Hepatocyte (in vitro differentiated cells): ENCODE results near the gene HOXD4. TPM values are rescaled to one million over a fixed set of nuclear protein-coding genes. Genes with fewer than 3 reads are reported as not detected.

Source experiments
- DNase-seq: peaks from one replicate; pipeline ENCODE4 v3.0.0-alpha.2; 2016; ENCODE audit warnings: low spot score
- H2AFZ ChIP-seq: fragments of 200-600 bp; sonication (generic); 2 replicates; pipeline ENCODE4 v1.6.0; 2016; ENCODE audit warnings: antibody characterized with exemption, mild to moderate bottlenecking
- H3K27ac ChIP-seq: fragments of 200-600 bp; sonication (generic); 2 replicates; pipeline ENCODE4 v1.5.1; 2016; ENCODE audit warnings: mild to moderate bottlenecking
- H3K27me3 ChIP-seq: fragments of 200-600 bp; sonication (generic); 2 replicates; pipeline ENCODE4 v1.6.1; 2016
- H3K36me3 ChIP-seq: fragments of 200-600 bp; sonication (generic); replicated peaks from 2 replicates; pipeline ENCODE4 v1.5.1; 2016; ENCODE audit warnings: low read depth; ENCODE audit not compliant: insufficient read depth
- H3K4me1 ChIP-seq: fragments of 200-600 bp; sonication (generic); 2 replicates; pipeline ENCODE4 v1.5.1; 2016; ENCODE audit warnings: mild to moderate bottlenecking, moderate library complexity; ENCODE audit not compliant: insufficient read depth
- H3K4me2 ChIP-seq: fragments of 200-600 bp; sonication (generic); 2 replicates; pipeline ENCODE4 v1.6.0; 2016
- H3K4me3 ChIP-seq: fragments of 200-600 bp; sonication (generic); 2 replicates; pipeline ENCODE4 v1.5.1; 2016; ENCODE audit warnings: mild to moderate bottlenecking
- H3K79me2 ChIP-seq: fragments of 200-600 bp; sonication (generic); 2 replicates; pipeline ENCODE4 v1.6.0; 2017; ENCODE audit warnings: mild to moderate bottlenecking
- H3K9me2 ChIP-seq: fragments of 200-600 bp; sonication (generic); replicated peaks from 2 replicates; pipeline ENCODE4 v1.6.0; 2017; ENCODE audit warnings: mild to moderate bottlenecking; ENCODE audit not compliant: insufficient read depth
- H3K9me3 ChIP-seq: fragments of 200-600 bp; sonication (generic); 2 replicates; pipeline ENCODE4 v1.5.1; 2016; ENCODE audit warnings: low read depth, mild to moderate bottlenecking
- H4K20me1 ChIP-seq: fragments of 200-600 bp; sonication (generic); 2 replicates; pipeline ENCODE4 v1.6.0; 2016; ENCODE audit warnings: mild to moderate bottlenecking; ENCODE audit not compliant: insufficient read depth, poor library complexity, severe bottlenecking
- EZH2 ChIP-seq: fragments of 200-600 bp; sonication (generic); IDR thresholded peaks from 2 replicates; pipeline ENCODE4 v1.6.1; 2016; ENCODE audit warnings: antibody characterized with exemption, mild to moderate bottlenecking, borderline replicate concordance
- EZH2phosphoT487 ChIP-seq: fragments of 200-600 bp; sonication (generic); IDR thresholded peaks from one replicate; pipeline ENCODE4 v1.6.1; 2018; ENCODE audit warnings: antibody characterized with exemption, mild to moderate bottlenecking, low read depth, moderate library complexity; ENCODE audit not compliant: unreplicated experiment, severe bottlenecking
- WGBS: methylation state at CpG from one replicate; pipeline ENCODE4 v1.1.6; 2016; ENCODE audit warnings: low lambda C conversion rate; ENCODE audit errors: missing lambda C conversion rate; 5-methylcytosine and 5-hydroxymethylcytosine counted together
- polyA plus RNA-seq: library from polyadenylated mRNA; unstranded; fragments of >200 nt; fragmentation: Nextera tagmentation; extraction: Ambion mirVana; gene quantifications from 2 replicates; pipeline ENCODE4 v1.2.1, GENCODE V29; 2016
- total RNA-seq: library from RNA; depleted of rRNA; stranded (reverse); fragments of >200 nt; gene quantifications from 2 replicates; pipeline ENCODE4 v1.2.3, GENCODE V29; 2014
- TF ChIP-seq, protein P1 (sequence below): fragments of 200-600 bp; sonication (generic); IDR thresholded peaks from 2 replicates; pipeline ENCODE4 v1.5.1; 2016; ENCODE audit warnings: antibody characterized with exemption, mild to moderate bottlenecking; ENCODE audit not compliant: poor library complexity

The HOXD4 gene
- total and polyA plus RNA-seq, 2 experiments from 2014 or later = 0.70 TPM; not detected in 1

DNA sequence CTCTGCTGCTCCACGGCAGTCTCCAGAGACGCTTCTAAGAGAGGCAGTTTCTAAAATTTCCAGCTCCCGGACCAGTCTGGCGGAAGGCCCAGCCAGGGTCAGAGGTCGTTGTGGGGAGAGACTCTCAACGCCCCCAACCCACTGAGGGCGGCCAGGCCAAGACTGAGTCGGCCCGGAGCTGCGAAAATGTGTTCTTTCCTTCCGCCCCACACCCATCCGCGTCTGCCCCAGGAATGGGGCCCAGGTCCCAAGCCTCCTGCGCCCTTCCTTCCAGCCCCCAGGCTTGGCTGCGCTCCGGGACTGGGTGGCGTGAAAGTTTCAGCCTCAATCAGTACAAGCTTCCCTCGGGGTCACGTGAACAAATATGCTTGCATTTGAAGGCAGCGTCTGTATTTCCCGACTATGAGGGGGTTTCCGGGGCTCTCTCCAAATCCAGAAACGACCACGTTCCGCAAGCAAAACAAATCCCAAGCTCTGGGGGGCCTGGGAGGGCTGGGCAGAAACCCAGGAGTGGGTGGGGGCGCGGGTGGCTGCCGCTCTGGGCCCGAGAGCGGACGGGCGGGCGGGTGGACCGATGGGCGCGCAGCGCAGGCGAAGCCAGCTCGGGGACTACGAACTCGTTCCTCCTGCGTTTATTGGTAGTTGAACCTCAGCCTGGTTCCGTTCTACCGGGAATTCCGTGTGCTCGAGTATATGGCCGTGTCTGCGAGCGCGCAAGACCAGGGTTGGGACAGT is 9.1 kb downstream of the HOXD4 start:
- DNase-seq = no peak
- peak overlapping the region; percentile 35 for H2AFZ ChIP-seq
- TF ChIP-seq, protein P1, sequence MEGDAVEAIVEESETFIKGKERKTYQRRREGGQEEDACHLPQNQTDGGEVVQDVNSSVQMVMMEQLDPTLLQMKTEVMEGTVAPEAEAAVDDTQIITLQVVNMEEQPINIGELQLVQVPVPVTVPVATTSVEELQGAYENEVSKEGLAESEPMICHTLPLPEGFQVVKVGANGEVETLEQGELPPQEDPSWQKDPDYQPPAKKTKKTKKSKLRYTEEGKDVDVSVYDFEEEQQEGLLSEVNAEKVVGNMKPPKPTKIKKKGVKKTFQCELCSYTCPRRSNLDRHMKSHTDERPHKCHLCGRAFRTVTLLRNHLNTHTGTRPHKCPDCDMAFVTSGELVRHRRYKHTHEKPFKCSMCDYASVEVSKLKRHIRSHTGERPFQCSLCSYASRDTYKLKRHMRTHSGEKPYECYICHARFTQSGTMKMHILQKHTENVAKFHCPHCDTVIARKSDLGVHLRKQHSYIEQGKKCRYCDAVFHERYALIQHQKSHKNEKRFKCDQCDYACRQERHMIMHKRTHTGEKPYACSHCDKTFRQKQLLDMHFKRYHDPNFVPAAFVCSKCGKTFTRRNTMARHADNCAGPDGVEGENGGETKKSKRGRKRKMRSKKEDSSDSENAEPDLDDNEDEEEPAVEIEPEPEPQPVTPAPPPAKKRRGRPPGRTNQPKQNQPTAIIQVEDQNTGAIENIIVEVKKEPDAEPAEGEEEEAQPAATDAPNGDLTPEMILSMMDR = no peak
- TF ChIP-seq EZH2phosphoT487 (peak; percentile 33), EZH2 (peak; percentile 4)

DNA sequence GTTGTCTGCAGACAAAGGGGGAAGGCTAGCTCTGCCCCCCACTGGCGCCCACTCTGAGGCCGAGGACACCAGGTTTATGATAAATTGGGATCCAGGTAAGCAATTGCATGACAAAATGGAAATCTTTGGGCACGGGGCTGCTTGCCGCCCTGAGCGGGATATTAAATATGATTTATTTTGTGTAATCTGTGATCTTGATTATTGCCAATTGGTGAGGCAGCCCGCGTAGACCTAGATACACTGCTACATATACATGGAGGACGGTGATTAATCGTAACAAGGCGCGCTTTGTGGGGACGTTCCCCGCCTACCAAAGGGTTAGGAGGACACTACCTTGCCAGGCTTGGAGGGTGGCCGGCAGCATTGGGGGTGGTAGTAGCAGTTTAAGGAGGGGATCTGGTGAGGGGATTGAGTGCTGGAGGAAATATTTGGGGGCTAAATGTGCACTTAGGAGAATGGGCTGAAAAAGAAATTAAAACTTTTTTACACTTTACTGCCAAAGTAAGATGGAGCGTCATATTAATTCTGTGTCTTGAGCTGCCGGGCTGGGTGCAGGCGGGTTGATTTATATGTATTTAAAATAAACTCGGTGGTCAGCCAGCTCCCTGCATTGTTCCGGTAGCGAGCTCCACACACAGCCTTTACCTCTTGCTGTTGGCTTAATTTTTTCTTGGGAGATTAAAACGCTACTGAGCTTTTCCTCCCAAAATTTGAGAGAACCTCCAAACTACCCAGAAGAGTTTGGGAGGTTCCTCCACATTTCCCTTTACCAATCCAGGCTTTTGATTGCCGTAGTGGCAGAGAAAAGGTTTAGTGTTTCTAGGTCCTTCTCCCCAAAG is 9.9 kb downstream of the HOXD4 start:
- Histone ChIP-seq H4K20me1 (no peaks in the 10 kb centered on the region), H3K36me3 (no peaks in the 10 kb centered on the region), H3K4me3 (no peak overlapping the region), H3K79me2 (no peaks in the 10 kb centered on the region), H3K9me3 (no peaks in the 10 kb centered on the region), H3K4me2 (peak overlapping the region; percentile 69), H3K27ac (no peak overlapping the region), H2AFZ (no peak overlapping the region), H3K9me2 (no peaks in the 10 kb centered on the region), H3K27me3 (peaks cover 100% of the 10 kb centered on the region), H3K4me1 (peaks cover 30% of the 10 kb centered on the region)
- 19% methylated on average over 22 of the region's 22 CpGs for WGBS
- peak; percentile 29 for TF ChIP-seq EZH2phosphoT487
- TF ChIP-seq EZH2 = peak; percentile 56
- TF ChIP-seq, protein P1 = no peak
- DNase-seq = no peak

More for the DNA sequence above, 9.1 kb downstream of the HOXD4 start:
- Histone ChIP-seq H3K4me1 (peaks cover 30% of the 10 kb centered on the region), H3K4me3 (no peak overlapping the region), H3K9me2 (no peaks in the 10 kb centered on the region), H4K20me1 (no peaks in the 10 kb centered on the region), H3K36me3 (no peaks in the 10 kb centered on the region), H3K27ac (no peak overlapping the region), H3K27me3 (peaks cover 100% of the 10 kb centered on the region), H3K4me2 (peak overlapping the region; percentile 69), H3K9me3 (no peaks in the 10 kb centered on the region), H3K79me2 (no peaks in the 10 kb centered on the region)
- WGBS = 5% methylated on average over 32 of the region's 50 CpGs

DNA sequence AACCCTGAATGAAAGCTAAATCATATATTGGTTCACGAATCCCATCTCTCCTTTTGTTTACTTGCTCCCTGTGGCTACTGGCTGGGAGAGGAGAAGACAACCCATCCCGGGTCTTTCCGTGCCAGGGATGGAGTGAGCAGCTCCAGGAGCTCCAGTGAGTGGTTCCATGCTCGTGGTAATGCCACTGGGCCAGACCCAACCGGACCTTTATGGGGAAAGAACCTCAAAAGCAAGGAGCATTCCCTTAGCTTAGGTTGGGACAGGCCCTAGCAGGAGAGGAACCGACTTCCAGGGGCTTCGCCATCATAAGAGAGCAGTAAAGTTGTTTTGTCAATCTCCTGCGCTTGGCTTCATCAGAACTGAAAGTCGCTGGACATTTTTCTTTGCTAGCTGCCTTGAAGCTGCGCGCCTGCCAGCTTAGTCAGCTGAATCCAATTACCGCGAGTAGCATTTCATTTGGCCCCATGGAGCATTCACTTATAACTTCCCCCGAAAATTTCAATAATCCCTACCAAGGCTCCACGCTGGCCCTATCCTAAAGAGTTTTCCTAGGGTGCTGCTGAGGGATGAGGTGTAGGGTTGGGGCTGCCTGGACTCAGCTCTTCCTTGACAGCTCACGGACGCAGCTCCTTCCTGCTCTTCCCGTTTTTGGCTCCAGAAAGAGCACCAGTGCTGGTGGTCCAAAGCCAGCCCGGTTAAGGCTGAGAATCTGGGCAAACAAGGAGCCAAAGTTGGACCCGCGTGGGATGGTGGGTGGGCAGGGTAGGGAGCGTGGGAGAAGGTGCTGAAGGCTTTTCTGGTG is 10.7 kb downstream of the HOXD4 start:
- H3K9me2 ChIP-seq = no peaks in the 10 kb centered on the region

More for the DNA sequence above, 10.7 kb downstream of the HOXD4 start:
- no peak overlapping the region for H2AFZ ChIP-seq
- H3K4me2 ChIP-seq = peak overlapping the region; percentile 62
- H3K79me2 ChIP-seq = no peaks in the 10 kb centered on the region
- H3K27ac ChIP-seq = no peak overlapping the region
- DNase-seq = no peak
- peaks cover 29% of the 10 kb centered on the region for H3K4me1 ChIP-seq
- H4K20me1 ChIP-seq = no peaks in the 10 kb centered on the region
- no peaks in the 10 kb centered on the region for H3K9me3 ChIP-seq
- 10% methylated on average over 22 of the region's 22 CpGs for WGBS
- TF ChIP-seq EZH2 = no peak
- TF ChIP-seq, protein P1 = no peak
- TF ChIP-seq EZH2phosphoT487 = no peak
- peaks cover 100% of the 10 kb centered on the region for H3K27me3 ChIP-seq
- H3K36me3 ChIP-seq = no peaks in the 10 kb centered on the region
- no peak overlapping the region for H3K4me3 ChIP-seq
